Osteoblast (primary cell): ENCODE measurements around the gene HSF5. TPM values are rescaled to one million over a fixed set of nuclear protein-coding genes. Genes with fewer than 3 reads are reported as not detected.

ENCODE experiments used
- DNase-seq: peaks from one replicate; pipeline ENCODE4 v3.0.0; 2011; ENCODE audit warnings: low spot score, mixed read lengths; ENCODE audit not compliant: insufficient read length; ENCODE audit errors: missing footprints
- H2AFZ ChIP-seq: 2 replicates; pipeline ENCODE4 v1.6.0; 2011; ENCODE audit warnings: mild to moderate bottlenecking, low read length
- H3K27ac ChIP-seq: 2 replicates; pipeline ENCODE4 v1.5.1; 2011; ENCODE audit warnings: mild to moderate bottlenecking, low read depth, low read length, moderate library complexity
- H3K27me3 ChIP-seq: 2 replicates; pipeline ENCODE4 v1.6.0; 2012; ENCODE audit warnings: mild to moderate bottlenecking, control low read depth, inconsistent platforms, low read length, moderate library complexity; ENCODE audit not compliant: insufficient read depth
- H3K36me3 ChIP-seq: 2 replicates; pipeline ENCODE4 v1.5.1; 2011; ENCODE audit warnings: mild to moderate bottlenecking, low read length, control low read depth, moderate library complexity; ENCODE audit not compliant: insufficient read depth
- H3K4me1 ChIP-seq: 2 replicates; pipeline ENCODE4 v1.5.1; 2011; ENCODE audit warnings: mild to moderate bottlenecking, low read length, control low read depth, moderate library complexity; ENCODE audit not compliant: insufficient read depth
- H3K4me2 ChIP-seq: 2 replicates; pipeline ENCODE4 v1.6.0; 2011; ENCODE audit warnings: mild to moderate bottlenecking, low read length; ENCODE audit not compliant: insufficient read depth
- H3K4me3 ChIP-seq: fragments of 200-600 bp; sonication (generic); 3 replicates; pipeline ENCODE4 v1.5.1; 2012; ENCODE audit warnings: mild to moderate bottlenecking, low read length, inconsistent platforms; ENCODE audit not compliant: insufficient read depth
- H3K79me2 ChIP-seq: 2 replicates; pipeline ENCODE4 v1.6.0; 2012; ENCODE audit warnings: mild to moderate bottlenecking, low read length, control low read depth, inconsistent platforms; ENCODE audit not compliant: insufficient read depth
- H3K9me3 ChIP-seq: 2 replicates; pipeline ENCODE4 v1.5.1; 2011; ENCODE audit warnings: low read depth, low read length, control low read depth
- H4K20me1 ChIP-seq: 2 replicates; pipeline ENCODE4 v1.6.0; 2012; ENCODE audit warnings: mild to moderate bottlenecking, low read length, control low read depth; ENCODE audit not compliant: insufficient read depth
- total RNA-seq: library from RNA; depleted of rRNA; stranded (reverse); fragments of >200 nt; gene quantifications from 2 replicates; pipeline ENCODE4 v1.2.3, GENCODE V29; 2012
- TF ChIP-seq, protein P1 (sequence below): IDR thresholded peaks from 2 replicates; pipeline ENCODE4 v1.5.1; 2011; ENCODE audit warnings: mild to moderate bottlenecking, low read depth, low read length, moderate library complexity; ENCODE audit errors: extremely low read depth

HSF5 gene
- total RNA-seq, 1 donor: under 0.01 TPM

DNA sequence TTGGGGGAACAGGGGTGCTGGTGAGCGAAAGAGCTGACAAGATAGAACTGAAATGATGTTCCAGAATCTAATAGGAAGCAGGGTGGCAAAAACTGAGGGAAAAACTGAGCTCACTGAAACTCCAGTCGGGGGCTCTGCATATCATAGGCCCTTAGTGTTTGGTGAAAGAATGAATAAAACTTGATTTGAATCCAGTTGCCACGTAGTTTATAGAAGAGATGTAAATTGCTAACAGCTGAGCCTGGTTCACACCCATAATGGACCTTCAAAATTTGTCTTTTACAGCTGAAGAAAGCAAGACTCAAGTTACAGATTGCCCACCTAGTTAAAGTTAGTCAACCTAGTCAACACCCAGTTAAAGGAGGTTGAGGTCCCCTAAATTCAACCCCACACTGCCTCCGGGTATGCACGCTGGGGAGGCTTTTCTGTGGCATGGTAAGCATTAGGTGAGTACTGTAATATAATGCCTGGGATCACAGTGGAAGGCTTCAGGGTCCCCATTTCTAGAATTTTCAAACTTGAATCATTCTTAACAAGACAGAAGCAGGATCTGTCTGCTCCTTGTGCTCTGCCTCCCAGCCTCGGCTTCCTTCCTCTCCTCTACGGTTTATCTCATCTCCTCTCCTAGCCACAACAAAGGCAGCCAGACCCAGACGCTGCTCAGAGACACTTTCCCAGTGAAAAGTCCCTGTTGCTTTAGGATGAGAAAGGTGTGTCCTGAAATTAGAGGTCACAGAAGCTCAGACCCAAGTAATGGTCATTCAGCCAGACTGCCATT is 109.3 kb downstream of the HSF5 start:
- Histone ChIP-seq H3K4me1 (no peaks in the 10 kb centered on the region), H4K20me1 (no peaks in the 10 kb centered on the region), H3K9me3 (no peaks in the 10 kb centered on the region), H3K79me2 (no peaks in the 10 kb centered on the region), H3K4me3 (no peak overlapping the region), H2AFZ (no peak overlapping the region), H3K27ac (no peak overlapping the region), H3K4me2 (no peak overlapping the region), H3K27me3 (no peaks in the 10 kb centered on the region), H3K36me3 (no peaks in the 10 kb centered on the region)
- no peak for DNase-seq
- TF ChIP-seq, protein P1, sequence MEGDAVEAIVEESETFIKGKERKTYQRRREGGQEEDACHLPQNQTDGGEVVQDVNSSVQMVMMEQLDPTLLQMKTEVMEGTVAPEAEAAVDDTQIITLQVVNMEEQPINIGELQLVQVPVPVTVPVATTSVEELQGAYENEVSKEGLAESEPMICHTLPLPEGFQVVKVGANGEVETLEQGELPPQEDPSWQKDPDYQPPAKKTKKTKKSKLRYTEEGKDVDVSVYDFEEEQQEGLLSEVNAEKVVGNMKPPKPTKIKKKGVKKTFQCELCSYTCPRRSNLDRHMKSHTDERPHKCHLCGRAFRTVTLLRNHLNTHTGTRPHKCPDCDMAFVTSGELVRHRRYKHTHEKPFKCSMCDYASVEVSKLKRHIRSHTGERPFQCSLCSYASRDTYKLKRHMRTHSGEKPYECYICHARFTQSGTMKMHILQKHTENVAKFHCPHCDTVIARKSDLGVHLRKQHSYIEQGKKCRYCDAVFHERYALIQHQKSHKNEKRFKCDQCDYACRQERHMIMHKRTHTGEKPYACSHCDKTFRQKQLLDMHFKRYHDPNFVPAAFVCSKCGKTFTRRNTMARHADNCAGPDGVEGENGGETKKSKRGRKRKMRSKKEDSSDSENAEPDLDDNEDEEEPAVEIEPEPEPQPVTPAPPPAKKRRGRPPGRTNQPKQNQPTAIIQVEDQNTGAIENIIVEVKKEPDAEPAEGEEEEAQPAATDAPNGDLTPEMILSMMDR: no peak

DNA sequence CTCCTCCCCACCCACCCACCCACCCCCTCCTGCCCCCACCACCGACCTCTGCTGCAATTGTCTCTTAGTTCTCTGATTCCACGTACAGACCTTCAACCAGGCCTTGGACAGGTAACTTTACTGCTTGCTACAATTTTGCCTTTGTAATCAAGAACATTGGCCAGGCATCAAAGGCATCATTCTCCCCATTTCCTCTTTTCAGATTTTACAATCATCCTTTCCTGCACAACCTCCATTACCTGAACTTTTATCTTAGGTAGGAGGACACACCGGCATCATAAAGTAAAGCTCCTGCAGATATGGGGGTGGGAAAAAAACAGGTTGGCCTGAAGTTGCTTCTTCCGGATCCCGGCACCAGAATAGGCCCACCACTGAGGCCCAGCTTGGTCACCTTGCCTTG is 110.5 kb downstream of the HSF5 start:
- Histone ChIP-seq H3K79me2 (no peaks in the 10 kb centered on the region), H3K4me1 (no peaks in the 10 kb centered on the region)
- TF ChIP-seq, protein P1: no peak

DNA sequence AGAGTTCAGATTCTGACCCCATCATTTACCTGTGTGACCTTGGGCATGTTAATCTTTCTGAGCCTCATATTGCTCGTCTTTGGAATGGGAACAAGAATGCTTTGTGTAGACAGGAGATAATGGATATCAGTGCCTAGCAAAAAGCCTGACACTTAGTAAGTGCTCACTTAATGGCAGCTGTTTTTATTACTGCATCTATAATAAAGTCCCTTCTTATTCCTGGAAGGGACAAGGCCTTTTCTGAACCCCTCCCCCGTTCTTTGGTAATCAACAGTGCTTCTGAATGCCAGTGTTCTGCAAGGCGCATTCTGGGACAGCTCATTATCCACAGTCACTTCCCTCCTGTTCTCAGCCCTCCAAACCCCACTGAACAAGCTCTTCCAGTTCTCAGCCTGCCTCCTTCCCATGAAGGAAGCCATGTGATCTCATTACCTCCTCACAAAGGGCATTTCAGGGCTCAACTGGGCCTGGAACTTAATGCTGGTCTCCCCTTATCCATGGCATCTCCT is 111.1 kb downstream of the HSF5 start:
- no peaks in the 10 kb centered on the region for H4K20me1 ChIP-seq
- H3K27ac ChIP-seq: no peak overlapping the region
- no peaks in the 10 kb centered on the region for H3K79me2 ChIP-seq
- no peak overlapping the region for H2AFZ ChIP-seq
- no peak overlapping the region for H3K4me3 ChIP-seq
- no peaks in the 10 kb centered on the region for H3K4me1 ChIP-seq
- H3K4me2 ChIP-seq: no peak overlapping the region
- TF ChIP-seq, protein P1: no peak
- no peak for DNase-seq
- H3K36me3 ChIP-seq: no peaks in the 10 kb centered on the region
- no peaks in the 10 kb centered on the region for H3K27me3 ChIP-seq
- no peaks in the 10 kb centered on the region for H3K9me3 ChIP-seq

More for the DNA sequence above, 110.5 kb downstream of the HSF5 start:
- H4K20me1 ChIP-seq: no peaks in the 10 kb centered on the region
- no peak overlapping the region for H3K4me3 ChIP-seq
- no peak overlapping the region for H3K4me2 ChIP-seq
- no peak for DNase-seq
- H3K36me3 ChIP-seq: no peaks in the 10 kb centered on the region
- H3K9me3 ChIP-seq: no peaks in the 10 kb centered on the region
- no peaks in the 10 kb centered on the region for H3K27me3 ChIP-seq
- no peak overlapping the region for H2AFZ ChIP-seq
- H3K27ac ChIP-seq: no peak overlapping the region

DNA sequence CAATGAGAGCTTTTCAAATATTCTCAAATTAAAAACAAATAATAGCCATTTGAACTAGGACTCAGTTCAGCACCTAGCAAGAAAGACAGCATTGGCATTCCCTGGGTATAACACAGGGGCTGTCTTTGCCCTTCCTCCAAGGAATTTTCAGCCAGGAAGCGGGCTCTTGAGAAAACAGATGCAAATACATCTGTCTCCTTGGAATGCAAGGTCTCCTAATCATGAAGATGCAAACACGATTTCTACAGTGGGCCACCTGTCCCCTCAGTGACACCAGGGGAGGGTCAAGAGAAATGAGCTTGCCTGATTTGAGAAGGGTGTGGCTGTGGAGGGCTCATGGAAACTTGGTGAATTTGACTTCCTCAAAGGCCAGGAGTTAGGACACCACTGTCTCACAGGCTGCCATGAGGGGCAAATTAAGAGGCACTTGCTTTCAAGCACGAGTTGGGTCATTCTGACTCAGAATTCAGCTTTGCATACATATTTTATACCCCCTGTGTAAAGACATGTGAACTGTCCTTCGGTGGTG is 111.7 kb downstream of the HSF5 start:
- Histone ChIP-seq H3K4me3 (no peak overlapping the region), H3K9me3 (no peaks in the 10 kb centered on the region), H3K4me1 (no peaks in the 10 kb centered on the region), H3K36me3 (no peaks in the 10 kb centered on the region), H3K4me2 (no peak overlapping the region), H3K27ac (no peak overlapping the region), H4K20me1 (no peaks in the 10 kb centered on the region), H3K27me3 (no peaks in the 10 kb centered on the region), H2AFZ (no peak overlapping the region), H3K79me2 (no peaks in the 10 kb centered on the region)
- no peak for DNase-seq
- TF ChIP-seq, protein P1: no peak
